IPS DF 4.7 (cell line): ENCODE results near the gene ZBTB33.

Source experiments
- DNase-seq: peaks from one replicate; pipeline ENCODE4 v3.0.0-alpha.2; 2013; ENCODE audit warnings: low spot score; ENCODE audit errors: extremely low read depth

Gene ZBTB33

GRCh38 chrX:120306630-120307029 lies 56.0 kb downstream of the ZBTB33 start:
- no peak for DNase-seq
